GM12878 (cell line): ENCODE measurements around the gene ZFP91. TPM values are rescaled to one million over a fixed set of nuclear protein-coding genes. Genes with fewer than 3 reads are reported as not detected.

Experiments
- ATAC-seq: fragments of 200-7000 bp; cut with Tn5 transposase; 3 replicates; pipeline ENCODE4 v1.9.1; 2020; ENCODE audit warnings: mild to moderate bottlenecking, moderate library complexity
- BruUV-seq: library from RNA; stranded (reverse); fragments of 400-500 nt; replicated peaks from 2 replicates; lab custom pipeline; 2021; lab: Mats Ljungman, UMichigan
- CTCF ChIA-PET: fragments of 300-600 bp; sonication (Branson Sonifier 250); formaldehyde crosslinking; extraction: SDS; loops from one replicate; lab custom pipeline; 2021; ENCODE audit warnings: inconsistent platforms; lab: Yijun Ruan, JAX
- POLR2A ChIA-PET: fragments of 350-600 bp; formaldehyde crosslinking; extraction: SDS; loops from one replicate; lab custom pipeline; 2021; ENCODE audit warnings: inconsistent platforms; lab: Charles Lee
- RAD21 ChIA-PET: fragments of 300-600 bp; sonication (Branson Sonifier 250); formaldehyde crosslinking; loops from one replicate; lab custom pipeline; 2023; ENCODE audit warnings: antibody characterized with exemption; ENCODE audit not compliant: unreplicated experiment; lab: Charles Lee
- SMC1A ChIA-PET: fragments of 300-600 bp; sonication (Branson Sonifier 250); formaldehyde crosslinking; loops from one replicate; lab custom pipeline; 2023; ENCODE audit not compliant: unreplicated experiment, uncharacterized antibody; lab: Charles Lee
- DNase-seq: peaks from one replicate; pipeline ENCODE4 v3.0.0-alpha.2; 2011; ENCODE audit warnings: low read depth, low spot score
- FAIRE-seq: peaks from 3 replicates; lab custom pipeline; 2011; peaks lifted over from hg19 to GRCh38; lab: Jason Lieb, UNC
- H2AFZ ChIP-seq: 2 replicates; pipeline ENCODE4 v1.6.0; 2011; ENCODE audit warnings: low read depth, low read length, control low read depth; ENCODE audit not compliant: control insufficient read depth
- H3K27ac ChIP-seq: 2 replicates; pipeline ENCODE4 v1.5.1; 2011; ENCODE audit warnings: control low read depth; ENCODE audit not compliant: control insufficient read depth, insufficient read depth
- H3K27me3 ChIP-seq, 2 experiments: replicated peaks in 1 of 2; 2 replicates each; pipeline versions ENCODE4 v1.6.0 to v1.6.1; 2011; ENCODE audit warnings: low read length in 1 of 2; ENCODE audit not compliant: control insufficient read depth in 2 of 2, insufficient read depth in 2 of 2
- H3K36me3 ChIP-seq, 2 experiments: 2 replicates each; pipeline ENCODE4 v1.5.1; 2011; ENCODE audit warnings: low read length in 1 of 2; ENCODE audit not compliant: control insufficient read depth in 2 of 2, insufficient read depth in 2 of 2
- H3K4me1 ChIP-seq: 2 replicates; pipeline ENCODE4 v1.6.1; 2011; ENCODE audit warnings: mild to moderate bottlenecking, low read length, moderate library complexity, mixed read lengths; ENCODE audit not compliant: control insufficient read depth, insufficient read depth
- H3K4me2 ChIP-seq: 2 replicates; pipeline ENCODE4 v1.6.0; 2011; ENCODE audit warnings: control low read depth; ENCODE audit not compliant: control insufficient read depth, insufficient read depth
- H3K4me3 ChIP-seq: fragments of 200-600 bp; sonication (generic); 2 replicates; pipeline ENCODE4 v1.5.1; 2016
- H3K79me2 ChIP-seq: 2 replicates; pipeline ENCODE4 v1.6.0; 2011; ENCODE audit warnings: low read length; ENCODE audit not compliant: control insufficient read depth, insufficient read depth
- H3K9ac ChIP-seq: 2 replicates; pipeline ENCODE4 v1.8.0; 2011; ENCODE audit warnings: low read length, control low read depth, mixed read lengths; ENCODE audit not compliant: control insufficient read depth, insufficient read depth
- H3K9me3 ChIP-seq: replicated peaks from 3 replicates; pipeline ENCODE4 v1.5.1; 2011; ENCODE audit warnings: mild to moderate bottlenecking, low read length; ENCODE audit not compliant: control insufficient read depth, insufficient read depth
- H4K20me1 ChIP-seq: 2 replicates; pipeline ENCODE4 v1.6.0; 2011; ENCODE audit not compliant: control insufficient read depth, insufficient read depth
- BCL11A ChIP-seq: IDR thresholded peaks from 2 replicates; pipeline ENCODE4 v1.6.1; 2011; ENCODE audit warnings: low read depth, low read length
- SREBF1 ChIP-seq: IDR thresholded peaks from 2 replicates; pipeline ENCODE4 v1.6.1; 2012; ENCODE audit warnings: mild to moderate bottlenecking, low read length
- TBL1XR1 ChIP-seq: IDR thresholded peaks from 2 replicates; pipeline ENCODE4 v1.6.1; 2012; ENCODE audit warnings: low read depth, low read length, improper control_type of control experiment
- ZZZ3 ChIP-seq: IDR thresholded peaks from 2 replicates; pipeline ENCODE4 v1.6.1; 2011; ENCODE audit warnings: low read depth; ENCODE audit not compliant: control insufficient read depth, insufficient read length
- WGBS: methylation state at CpG from one replicate; pipeline ENCODE4 v1.1.6; 2016; ENCODE audit warnings: low lambda C conversion rate; ENCODE audit not compliant: insufficient replicate concordance, insufficient coverage; ENCODE audit errors: missing lambda C conversion rate; 5-methylcytosine and 5-hydroxymethylcytosine counted together
- in situ Hi-C: fragments of 300-500 bp; cut with MboI; formaldehyde crosslinking; loops from 9 replicates; pipeline ENCODE4 v1.14.3; 2018; ENCODE audit warnings: mixed read lengths
- intact Hi-C: fragments of 100-400 bp; cut with micrococcal nuclease; formaldehyde crosslinking; loops from one replicate; pipeline ENCODE4 v1.14.2; 2022; ENCODE audit not compliant: unreplicated experiment
- polyA plus RNA-seq, 11 experiments: library from polyadenylated mRNA; depleted of rRNA in 4 of 11; unstranded in 6 of 11; stranded (reverse) in 5 of 11; fragments of >200 nt; fragmentation: Nextera tagmentation in 4 of 11; fragmentation: Illumina TruSeq in 1 of 11; extraction: Ambion mirVana in 4 of 11; extraction: Trizol in 1 of 11; gene quantifications; 1 replicate in 1 of 11; 2 replicates in 10 of 11; pipeline versions ENCODE4 v1.2.1 to v1.2.3, GENCODE V29; 2011 to 2016; ENCODE audit warnings: inconsistent platforms in 2 of 11, missing spikeins in 2 of 11, low read depth in 1 of 11
- total RNA-seq, 4 experiments: library from RNA; depleted of rRNA in 3 of 4; stranded (reverse); fragments of >200 nt in 3 of 4; fragmentation: Illumina TruSeq in 1 of 4; extraction: Trizol in 1 of 4; gene quantifications; 2 replicates each; pipeline versions ENCODE4 v1.2.1 to v1.2.3, GENCODE V29; 2013 to 2021
- TF ChIP-seq, protein P1 (sequence below): IDR thresholded peaks from 2 replicates; pipeline ENCODE4 v1.6.1; 2011; ENCODE audit warnings: low read depth, low read length, improper control_type of control experiment, borderline replicate concordance
- TF ChIP-seq, protein P2 (sequence below): fragments of 450-650 bp; IDR thresholded peaks from 2 replicates; pipeline ENCODE4 v1.6.1; 2017; ENCODE audit warnings: antibody characterized with exemption, mild to moderate bottlenecking, moderate library complexity
- TF ChIP-seq, protein P3 (sequence below), 3 experiments: IDR thresholded peaks in 2 of 3; conservative IDR thresholded peaks in 1 of 3; 2 replicates each; pipeline ENCODE4 v1.5.1; 2011; ENCODE audit warnings: low read depth in 3 of 3, low read length in 3 of 3, mild to moderate bottlenecking in 3 of 3, control low read depth in 2 of 3, moderate library complexity in 2 of 3, inconsistent platforms in 1 of 3, mixed read lengths in 1 of 3; ENCODE audit not compliant: control insufficient read depth in 2 of 3, insufficient read depth in 1 of 3; ENCODE audit errors: extremely low read depth in 1 of 3

Gene ZFP91
- total and polyA plus RNA-seq, 10 of the 15 experiments (the other 5 are each of a cell fraction or from before 2014, with no cell fraction given): 12.9 to 54.1 (median 31.7) TPM

DNA sequence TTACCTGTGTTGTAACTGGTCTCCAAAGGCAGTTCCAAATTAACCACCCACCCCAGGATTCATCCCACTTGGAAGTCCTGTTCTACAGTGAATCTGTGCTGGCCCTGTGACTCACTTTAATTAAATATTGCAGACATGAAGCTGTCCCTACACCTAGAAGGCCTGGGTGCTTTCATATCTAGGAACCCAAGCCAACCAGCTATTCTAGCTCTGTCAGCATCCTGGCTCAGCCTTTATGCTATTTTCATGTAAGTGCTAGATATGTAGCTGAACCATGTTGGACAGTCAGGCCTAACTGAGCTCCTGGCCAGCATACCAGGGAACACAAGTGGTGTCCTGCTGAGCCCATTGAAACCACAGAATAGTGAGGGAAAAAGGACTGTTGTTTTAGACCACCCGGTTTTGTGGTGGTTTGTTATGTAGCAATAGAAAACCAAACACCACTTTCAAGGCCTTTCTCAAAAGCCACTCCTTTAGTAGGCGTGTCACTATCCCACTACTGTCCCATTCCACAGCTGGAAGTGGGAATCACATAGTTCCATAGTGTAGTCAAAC lies 73.9 kb downstream of the ZFP91 start:
- no peak overlapping the region for H3K4me3 ChIP-seq
- in situ Hi-C loops (loop anchor here (5.0 to 10.0 kb wide), 2 partner anchors 134 to 502 kb away; no protein-coding TSS in a partner anchor), intact Hi-C loops (loop anchor here (5.0 kb wide), 1 partner anchor 404 kb away; no protein-coding TSS in a partner anchor)
- H3K9me3 ChIP-seq: no peaks in the 10 kb centered on the region
- no peak for TF ChIP-seq TBL1XR1
- TF ChIP-seq BCL11A: no peak
- TF ChIP-seq, protein P1, sequence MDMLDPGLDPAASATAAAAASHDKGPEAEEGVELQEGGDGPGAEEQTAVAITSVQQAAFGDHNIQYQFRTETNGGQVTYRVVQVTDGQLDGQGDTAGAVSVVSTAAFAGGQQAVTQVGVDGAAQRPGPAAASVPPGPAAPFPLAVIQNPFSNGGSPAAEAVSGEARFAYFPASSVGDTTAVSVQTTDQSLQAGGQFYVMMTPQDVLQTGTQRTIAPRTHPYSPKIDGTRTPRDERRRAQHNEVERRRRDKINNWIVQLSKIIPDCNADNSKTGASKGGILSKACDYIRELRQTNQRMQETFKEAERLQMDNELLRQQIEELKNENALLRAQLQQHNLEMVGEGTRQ: no peak
- TF ChIP-seq, protein P2, sequence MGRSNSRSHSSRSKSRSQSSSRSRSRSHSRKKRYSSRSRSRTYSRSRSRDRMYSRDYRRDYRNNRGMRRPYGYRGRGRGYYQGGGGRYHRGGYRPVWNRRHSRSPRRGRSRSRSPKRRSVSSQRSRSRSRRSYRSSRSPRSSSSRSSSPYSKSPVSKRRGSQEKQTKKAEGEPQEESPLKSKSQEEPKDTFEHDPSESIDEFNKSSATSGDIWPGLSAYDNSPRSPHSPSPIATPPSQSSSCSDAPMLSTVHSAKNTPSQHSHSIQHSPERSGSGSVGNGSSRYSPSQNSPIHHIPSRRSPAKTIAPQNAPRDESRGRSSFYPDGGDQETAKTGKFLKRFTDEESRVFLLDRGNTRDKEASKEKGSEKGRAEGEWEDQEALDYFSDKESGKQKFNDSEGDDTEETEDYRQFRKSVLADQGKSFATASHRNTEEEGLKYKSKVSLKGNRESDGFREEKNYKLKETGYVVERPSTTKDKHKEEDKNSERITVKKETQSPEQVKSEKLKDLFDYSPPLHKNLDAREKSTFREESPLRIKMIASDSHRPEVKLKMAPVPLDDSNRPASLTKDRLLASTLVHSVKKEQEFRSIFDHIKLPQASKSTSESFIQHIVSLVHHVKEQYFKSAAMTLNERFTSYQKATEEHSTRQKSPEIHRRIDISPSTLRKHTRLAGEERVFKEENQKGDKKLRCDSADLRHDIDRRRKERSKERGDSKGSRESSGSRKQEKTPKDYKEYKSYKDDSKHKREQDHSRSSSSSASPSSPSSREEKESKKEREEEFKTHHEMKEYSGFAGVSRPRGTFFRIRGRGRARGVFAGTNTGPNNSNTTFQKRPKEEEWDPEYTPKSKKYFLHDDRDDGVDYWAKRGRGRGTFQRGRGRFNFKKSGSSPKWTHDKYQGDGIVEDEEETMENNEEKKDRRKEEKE: no peak
- TF ChIP-seq, protein P3, sequence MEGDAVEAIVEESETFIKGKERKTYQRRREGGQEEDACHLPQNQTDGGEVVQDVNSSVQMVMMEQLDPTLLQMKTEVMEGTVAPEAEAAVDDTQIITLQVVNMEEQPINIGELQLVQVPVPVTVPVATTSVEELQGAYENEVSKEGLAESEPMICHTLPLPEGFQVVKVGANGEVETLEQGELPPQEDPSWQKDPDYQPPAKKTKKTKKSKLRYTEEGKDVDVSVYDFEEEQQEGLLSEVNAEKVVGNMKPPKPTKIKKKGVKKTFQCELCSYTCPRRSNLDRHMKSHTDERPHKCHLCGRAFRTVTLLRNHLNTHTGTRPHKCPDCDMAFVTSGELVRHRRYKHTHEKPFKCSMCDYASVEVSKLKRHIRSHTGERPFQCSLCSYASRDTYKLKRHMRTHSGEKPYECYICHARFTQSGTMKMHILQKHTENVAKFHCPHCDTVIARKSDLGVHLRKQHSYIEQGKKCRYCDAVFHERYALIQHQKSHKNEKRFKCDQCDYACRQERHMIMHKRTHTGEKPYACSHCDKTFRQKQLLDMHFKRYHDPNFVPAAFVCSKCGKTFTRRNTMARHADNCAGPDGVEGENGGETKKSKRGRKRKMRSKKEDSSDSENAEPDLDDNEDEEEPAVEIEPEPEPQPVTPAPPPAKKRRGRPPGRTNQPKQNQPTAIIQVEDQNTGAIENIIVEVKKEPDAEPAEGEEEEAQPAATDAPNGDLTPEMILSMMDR (IDR thresholded peaks at IDR 0.05 in 2 of 3, conservative IDR thresholded peaks at IDR 0.05 in 1 of 3; ENCODE audit: control insufficient read depth in 2 of 3, extremely low read depth in 1 of 3, insufficient read depth in 1 of 3, low read depth in 3 of 3, low read length in 3 of 3): no peak
- TF ChIP-seq ZZZ3: no peak
- no peak for TF ChIP-seq SREBF1
- H2AFZ ChIP-seq: no peak overlapping the region
- no peaks in the 10 kb centered on the region for H3K79me2 ChIP-seq
- no peaks in the 10 kb centered on the region for H3K27me3 ChIP-seq
- H3K4me1 ChIP-seq: peaks cover 4% of the 10 kb centered on the region; the same call in 1 of the 2 replicates
- ATAC-seq (no peak), FAIRE-seq (no peak), DNase-seq (no peak)
- ChIA-PET RAD21 (interaction anchor here (0.8 to 3.8 kb wide), 5 partner anchors 25 to 406 kb away, joined by 3 to 13 read pairs (median 4); no protein-coding TSS in a partner anchor), SMC1A (interaction anchor here (0.6 to 1.8 kb wide), 12 partner anchors 17 to 630 kb away, joined by 3 to 8 read pairs (median 3); partner anchors contain the start of gene LPXN), CTCF (interaction anchor here (0.7 to 5.7 kb wide), 20 partner anchors 11 to 505 kb away, joined by 3 to 49 read pairs (median 4); no protein-coding TSS in a partner anchor), POLR2A (interaction anchor here (0.8 to 1.3 kb wide), 2 partner anchors 11 to 76 kb away, joined by 3 to 4 read pairs; no protein-coding TSS in a partner anchor)
- no peaks in the 10 kb centered on the region for H3K36me3 ChIP-seq
- H3K9ac ChIP-seq: no peak overlapping the region
- H4K20me1 ChIP-seq: no peaks in the 10 kb centered on the region
- 60% methylated on average over 2 of the region's 2 CpGs for WGBS
- BruUV-seq: no TSS peak
- no peak overlapping the region for H3K4me2 ChIP-seq
- H3K27ac ChIP-seq: no peak overlapping the region
